ENCODE data around the gene FMO5.
"Not testable (repeated sequence)": the region's sequence is repeated elsewhere in the genome, so short reads cannot be mapped to it uniquely, and the experiment has no call there.

FMO5 gene, protein sequence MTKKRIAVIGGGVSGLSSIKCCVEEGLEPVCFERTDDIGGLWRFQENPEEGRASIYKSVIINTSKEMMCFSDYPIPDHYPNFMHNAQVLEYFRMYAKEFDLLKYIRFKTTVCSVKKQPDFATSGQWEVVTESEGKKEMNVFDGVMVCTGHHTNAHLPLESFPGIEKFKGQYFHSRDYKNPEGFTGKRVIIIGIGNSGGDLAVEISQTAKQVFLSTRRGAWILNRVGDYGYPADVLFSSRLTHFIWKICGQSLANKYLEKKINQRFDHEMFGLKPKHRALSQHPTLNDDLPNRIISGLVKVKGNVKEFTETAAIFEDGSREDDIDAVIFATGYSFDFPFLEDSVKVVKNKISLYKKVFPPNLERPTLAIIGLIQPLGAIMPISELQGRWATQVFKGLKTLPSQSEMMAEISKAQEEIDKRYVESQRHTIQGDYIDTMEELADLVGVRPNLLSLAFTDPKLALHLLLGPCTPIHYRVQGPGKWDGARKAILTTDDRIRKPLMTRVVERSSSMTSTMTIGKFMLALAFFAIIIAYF

DNA sequence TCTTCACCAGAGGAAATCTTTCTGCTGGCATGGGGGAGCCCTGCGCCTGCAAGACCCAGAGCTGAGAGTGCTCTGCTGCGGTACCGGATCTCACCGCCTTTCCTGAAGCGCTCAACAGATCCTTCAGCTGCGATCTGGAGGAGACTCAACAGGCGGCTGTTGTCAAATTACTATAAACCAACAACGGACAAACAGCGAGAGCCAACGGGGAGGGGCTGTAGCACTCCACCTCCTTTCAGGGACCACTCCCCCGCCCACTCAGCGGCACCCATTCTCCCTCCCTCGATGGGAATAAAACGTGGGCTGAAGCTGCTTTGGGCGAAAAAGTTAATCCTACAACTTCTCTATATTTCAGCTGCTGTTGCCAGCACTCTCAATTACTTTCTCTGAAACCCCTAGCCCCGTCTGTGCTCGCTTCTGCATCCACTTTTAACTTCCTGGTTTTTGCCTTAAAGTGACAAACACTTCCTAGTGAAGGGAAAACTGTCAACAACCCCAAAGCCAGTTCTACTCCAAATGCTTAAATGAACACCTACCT is at the start of gene FMO5:
FMO5 (minus strand) TSS at position 147 of the 538 bp plus-strand sequence. CDS start 310 bp downstream, outside the sequence.
- DNase-seq = peak; percentile 47

DNA sequence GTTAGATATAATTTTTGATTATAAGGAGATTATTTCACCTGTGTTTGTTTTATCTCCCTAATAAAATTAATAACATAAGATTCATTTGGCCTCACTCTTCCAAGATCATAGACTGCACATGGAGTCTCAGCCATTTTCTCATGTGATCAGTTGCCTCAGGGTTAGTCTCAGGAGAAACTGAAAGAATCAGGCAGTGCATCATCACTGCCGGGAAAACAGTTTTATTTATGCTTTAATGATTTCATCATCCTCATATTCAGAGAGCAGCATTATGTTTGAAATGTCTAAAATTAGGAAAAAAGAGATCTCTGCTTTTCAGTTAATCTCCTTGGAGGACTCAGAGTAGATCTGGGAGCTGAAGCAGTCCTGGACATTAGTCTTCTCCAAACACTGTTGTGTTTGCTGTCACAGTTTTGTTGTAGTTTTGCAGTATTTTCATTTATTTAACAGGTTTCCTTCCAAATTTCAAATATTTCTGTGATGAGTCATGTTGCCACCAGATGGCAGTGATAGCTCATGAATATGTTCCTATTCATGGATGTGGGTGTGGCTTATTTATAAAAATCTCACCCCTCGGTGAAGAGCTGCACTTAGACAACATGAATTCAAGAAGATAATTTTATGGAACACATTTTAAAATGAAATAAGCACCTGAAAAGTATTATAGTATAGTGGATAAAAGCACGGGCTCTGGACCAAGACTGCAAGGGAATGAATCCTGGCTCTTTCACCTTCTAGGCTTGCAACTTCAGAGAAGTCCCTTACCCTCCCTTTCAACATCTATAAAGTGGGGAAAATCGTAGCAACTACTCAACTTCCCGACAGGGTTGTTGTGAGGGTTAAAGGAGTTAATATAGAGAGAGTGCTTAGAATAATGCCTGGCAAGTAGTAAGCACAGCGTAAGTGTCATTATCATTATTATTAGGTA is 48.5 kb upstream of the FMO5 start:
- DNase-seq = peak; percentile 6

DNA sequence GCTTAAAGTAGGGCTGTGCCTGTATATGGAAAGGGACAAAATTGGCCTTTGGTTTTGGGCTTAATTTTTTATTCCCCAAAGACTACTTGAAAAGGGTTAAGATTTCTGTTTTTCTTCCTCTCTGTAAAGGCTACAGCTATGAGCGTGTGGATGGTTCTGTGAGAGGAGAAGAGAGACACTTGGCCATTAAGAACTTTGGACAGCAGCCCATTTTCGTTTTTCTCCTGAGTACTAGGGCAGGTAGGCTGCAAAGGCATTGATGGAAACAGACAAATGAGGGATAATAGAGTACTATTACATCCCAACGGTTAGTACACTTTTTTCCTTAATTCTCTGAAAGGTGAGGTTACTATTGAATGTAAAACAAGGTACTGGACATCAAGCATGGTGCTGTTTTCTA is 46.9 kb upstream of the FMO5 start:
- DNase-seq = no peak

DNA sequence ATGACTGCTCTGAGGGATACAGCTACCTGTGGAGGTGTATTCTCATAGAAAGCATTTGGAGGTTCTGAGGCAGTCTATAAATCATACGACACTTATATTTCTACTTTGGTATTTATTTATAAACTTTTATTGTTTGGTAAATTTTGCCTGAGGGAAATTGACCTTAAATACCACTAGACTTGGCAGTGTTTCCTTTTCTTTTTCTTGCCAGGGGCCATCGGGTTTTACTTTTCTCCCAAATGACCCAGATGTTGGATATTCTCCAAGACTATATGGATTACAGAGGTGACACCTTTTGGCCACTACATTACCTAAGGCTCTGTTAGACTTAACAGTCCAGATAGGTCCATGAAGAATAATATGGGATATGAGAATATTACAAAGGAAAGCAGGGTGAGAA is 45.6 kb upstream of the FMO5 start:
- DNase-seq = no peak

DNA sequence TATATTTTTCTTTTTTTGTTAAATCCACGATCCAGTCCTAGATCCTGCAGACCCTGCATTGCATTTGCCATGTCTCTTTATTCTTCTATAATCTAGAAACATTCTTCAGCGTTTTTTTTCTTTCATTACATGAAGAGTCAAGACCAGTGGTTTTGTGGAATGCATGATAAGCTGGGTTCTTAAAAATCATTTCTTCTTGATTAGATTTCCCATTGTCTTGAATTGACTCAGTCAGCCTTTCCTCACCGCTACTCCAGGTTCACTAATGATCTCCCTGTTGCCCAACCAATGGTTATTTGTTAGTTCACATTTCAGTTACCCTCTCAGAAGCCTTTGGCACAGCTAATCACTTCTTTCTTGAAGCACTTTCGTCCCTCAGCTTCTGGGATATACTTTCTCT is 42.6 kb upstream of the FMO5 start:
- DNase-seq = no peak

DNA sequence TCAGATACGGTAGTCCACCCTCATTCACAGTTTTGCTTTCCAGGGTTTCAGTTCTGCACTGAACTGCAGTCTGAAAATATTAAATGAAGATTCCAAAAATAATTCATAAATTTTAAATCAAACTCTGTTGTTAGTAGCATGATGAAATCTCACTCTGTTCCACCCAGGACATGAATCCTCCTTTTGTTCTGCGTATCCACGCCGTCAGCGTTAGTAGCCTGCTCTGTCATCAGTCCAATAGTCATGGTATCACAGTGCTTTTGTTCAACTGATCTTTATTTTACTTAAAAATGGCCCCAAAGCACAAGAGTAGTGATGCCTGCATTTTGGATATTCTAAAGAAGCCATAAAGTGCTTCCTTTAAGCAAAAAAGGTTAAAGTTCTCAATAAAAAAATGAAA is 41.2 kb upstream of the FMO5 start:
- no peak for DNase-seq

DNA sequence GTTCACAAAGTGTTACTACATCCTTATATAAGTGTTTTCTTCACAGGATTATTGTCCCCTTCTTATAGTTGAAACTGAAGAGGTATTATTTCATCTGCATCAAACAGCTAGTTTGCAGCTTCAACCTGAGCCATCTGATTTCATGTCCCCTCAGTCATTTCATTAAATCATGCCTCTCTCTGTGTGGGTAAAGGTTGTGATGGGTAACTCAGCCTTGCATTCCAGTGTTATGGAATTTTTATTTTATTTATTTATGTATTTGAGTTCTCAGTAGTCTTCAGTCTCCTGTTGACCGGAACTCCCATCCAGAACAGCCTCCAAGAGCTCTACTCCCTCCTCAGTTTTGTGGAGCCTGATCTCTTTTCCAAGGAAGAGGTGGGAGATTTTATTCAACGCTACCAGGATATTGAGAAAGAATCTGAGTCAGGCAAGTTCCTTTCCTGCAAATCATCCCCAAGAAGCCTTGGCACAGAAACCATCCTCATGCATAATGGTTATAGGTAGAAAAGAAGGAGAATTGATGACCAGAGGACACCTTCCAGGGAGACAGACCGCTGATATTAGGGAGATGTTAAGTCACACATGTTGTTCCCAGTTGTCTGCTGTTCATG is 39.1 kb upstream of the FMO5 start:
- DNase-seq = no peak

DNA sequence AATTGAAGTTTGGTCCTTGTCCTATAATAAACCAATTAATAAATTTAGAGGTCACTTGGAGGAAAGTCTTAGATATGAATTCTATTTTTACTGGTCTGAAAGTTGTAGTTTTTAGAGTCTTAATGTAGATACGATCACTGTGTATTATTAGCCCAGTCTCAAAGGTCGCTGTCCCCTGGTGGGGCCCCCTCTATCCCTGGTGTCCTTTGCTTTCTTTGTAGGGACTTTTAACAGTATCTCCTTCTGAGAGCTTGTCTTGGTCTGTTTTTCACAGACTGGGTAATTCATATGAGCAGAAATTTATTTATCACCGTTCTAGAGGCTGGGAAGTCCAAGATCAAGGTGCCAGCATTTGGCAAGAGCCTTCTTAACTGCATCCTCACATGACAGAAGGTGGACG is 35.8 kb upstream of the FMO5 start:
- DNase-seq = no peak

DNA sequence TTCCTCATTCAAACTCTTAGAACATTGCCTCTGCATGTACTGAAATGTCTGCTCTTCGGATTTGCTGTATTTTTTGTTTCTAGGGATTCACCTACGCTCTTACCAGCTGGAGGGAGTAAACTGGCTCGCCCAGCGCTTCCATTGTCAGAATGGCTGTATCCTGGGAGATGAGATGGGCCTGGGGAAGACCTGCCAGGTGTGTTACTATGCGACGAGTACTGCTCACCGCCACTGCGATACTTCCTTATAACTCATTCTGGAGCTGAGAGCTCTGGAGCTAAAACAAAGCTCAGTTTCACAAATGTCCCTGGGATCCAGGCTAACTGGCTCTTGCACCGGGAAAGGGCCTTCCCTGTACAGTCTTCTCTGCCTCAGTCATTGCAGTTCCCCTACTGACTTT is 27.4 kb upstream of the FMO5 start:
- no peak for DNase-seq

DNA sequence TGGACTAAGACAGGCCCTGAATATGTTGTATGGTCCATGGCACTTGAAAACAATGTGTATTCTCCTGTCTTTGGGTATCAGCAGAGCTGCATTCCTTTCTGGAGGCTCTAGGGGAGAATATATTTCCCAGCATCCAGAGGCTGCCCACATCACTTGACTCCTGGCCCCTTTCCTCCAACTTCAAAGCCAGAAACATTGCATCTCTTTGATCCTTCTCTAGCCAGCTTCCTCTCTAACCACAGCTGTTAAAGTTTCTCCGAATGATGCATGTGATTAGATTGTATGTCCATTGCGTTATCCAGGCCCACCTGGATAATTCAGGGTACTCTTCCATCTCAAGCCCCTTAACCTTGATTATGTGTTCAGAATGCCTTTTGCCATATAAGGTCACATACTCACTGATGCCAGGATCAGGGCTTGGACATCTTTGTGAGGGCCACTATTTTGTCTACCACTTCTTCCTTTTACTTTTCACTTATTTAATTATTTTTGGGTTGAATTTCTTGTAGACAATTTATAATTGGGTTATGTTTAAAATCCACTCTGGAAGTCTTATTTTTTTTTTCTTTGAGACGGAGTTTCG is 22.6 kb upstream of the FMO5 start:
- no peak for DNase-seq

DNA sequence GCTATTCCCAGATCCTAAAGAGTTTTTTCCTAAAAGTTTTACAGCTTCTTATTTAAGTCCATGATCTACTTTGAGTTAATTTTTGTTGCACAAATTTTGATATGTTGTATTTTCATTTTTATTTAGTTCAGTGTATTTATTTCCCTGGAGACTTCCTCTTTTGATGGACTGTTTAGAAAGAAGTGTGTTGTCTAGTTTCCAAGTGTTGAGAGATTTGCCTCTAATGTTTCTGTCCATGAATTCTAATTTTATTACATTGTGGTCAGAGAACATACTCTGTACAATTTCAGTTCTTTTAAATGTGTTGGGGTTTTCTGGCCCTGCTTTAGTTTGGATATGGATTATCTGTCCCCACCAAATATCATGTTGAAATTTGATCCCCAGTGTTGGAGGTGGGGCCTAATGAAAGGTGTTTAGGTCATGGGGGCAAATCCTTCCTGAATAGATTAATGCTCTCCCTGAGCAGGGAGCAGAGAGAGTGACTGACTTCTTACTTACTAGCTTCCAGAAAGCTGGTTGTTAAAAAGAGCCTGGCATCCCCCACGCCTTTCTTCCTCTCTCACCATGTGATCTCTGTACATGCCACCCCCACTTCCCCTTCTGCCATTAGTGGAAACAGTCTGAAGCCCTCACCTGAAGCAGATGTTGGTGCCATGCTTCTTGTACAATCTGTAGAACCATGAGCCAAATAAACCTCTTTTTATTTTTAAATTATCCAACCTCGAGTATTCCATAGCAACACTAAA is 21.9 kb upstream of the FMO5 start:
- no peak for DNase-seq

DNA sequence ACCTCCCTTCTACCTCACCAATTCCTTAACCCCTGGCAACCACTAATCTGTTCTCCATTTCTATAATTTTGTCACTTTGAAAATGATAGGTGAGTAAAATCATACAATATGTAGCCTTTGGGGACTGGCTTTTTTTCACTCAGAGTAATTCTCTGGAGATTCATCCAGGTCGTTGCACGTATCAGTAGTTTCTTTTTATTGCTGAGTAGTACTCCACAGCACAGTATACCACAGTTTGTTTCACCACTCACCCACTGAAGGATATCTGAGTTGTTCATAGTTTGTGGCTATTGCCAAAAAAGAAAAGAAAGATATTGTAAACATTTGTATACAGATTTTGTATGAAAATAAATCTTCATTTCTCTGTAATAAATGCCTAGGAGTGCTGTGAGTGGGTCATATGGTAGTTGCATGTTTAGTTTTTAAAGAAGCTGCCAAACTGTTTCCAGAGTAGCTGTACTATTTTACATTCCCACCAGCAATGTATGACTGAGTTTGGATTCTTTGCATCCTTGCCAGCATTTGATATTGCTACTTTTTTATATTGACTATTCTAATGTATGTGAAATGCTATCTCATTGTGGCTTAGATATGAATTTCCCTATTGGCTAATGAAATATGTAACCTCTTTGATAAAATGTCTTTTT is 21.0 kb upstream of the FMO5 start:
- no peak for DNase-seq

DNA sequence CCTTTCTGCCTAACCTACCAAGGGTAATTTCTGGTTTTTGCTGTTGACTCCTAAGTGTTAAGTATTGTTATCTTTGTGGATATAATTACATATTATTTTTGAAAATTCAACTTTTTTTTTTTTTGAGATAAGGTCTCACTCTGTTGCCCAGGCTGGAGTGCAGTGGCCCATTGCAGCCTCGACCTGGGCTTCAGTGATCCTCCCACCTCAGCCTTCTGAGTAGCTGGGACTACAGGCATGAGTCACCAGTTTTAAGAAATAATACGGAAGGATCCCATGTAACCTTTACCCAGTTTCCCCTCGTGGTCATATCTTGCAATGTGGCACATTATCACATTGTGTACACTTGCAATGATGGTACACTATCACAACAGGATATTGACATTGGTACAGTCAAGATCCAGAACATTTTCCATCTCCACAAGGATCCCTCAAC is 20.5 kb upstream of the FMO5 start:
- DNase-seq = no peak

DNA sequence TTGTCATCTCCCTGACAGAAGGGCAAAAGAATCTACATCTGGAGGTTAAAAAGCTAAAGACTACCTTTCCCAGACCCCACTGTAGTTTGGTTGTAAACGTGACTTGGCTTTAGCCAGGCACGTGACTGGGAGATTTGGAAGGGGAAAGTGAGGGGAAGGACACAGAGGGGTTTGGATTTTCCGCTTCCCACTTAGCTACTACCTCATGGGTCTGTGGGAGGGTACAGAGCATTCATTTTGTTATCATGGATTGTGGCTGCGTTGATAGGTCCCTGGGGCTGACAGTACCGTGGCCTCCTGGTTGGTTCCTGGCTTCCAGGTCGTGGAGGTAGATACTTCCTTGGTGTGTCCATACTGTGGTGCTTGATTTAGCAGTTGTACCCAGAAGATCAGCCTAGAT is 20.0 kb upstream of the FMO5 start:
- no peak for DNase-seq

DNA sequence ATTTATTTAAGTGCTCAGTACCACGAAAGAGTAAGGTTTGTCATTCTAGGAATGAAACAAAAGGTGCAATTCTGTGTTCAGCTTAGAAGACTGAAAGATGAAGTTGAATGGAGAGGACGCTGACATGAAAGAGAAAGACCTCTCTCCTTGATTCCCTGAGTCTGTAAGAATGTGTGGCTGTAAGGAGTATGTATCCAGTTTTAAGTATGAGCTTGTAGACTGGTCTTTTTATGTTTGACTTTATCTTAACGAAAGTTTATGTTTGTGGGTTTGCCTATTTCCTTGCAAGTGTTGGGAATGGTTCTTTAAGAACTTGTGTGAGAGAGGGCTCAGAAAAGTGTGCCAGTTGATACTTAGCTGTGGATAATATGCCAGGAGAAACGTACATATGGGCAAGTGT is 18.7 kb upstream of the FMO5 start:
- no peak for DNase-seq

DNA sequence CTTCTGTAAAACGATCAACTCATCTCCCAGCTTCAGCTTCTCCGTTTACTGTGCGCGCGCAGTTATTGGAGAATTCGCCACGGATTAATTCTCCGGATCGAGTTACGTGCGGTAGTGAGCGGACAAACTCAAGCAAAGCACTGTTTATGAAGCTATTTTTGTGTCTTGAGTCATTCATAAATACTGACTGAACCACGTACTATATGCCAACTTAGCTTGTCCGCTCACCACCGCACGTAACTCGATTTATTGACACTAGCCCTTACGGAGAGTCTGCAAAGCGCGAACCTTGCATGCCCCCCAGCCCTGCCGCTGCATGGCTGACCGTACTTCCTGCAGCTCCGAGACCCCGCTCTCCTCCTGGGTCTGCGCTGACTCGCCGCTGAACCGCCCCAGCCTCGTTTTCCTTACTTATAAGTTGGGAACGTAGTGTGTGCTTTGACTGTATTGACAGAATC is 18.1 kb upstream of the FMO5 start:
- DNase-seq = no peak

DNA sequence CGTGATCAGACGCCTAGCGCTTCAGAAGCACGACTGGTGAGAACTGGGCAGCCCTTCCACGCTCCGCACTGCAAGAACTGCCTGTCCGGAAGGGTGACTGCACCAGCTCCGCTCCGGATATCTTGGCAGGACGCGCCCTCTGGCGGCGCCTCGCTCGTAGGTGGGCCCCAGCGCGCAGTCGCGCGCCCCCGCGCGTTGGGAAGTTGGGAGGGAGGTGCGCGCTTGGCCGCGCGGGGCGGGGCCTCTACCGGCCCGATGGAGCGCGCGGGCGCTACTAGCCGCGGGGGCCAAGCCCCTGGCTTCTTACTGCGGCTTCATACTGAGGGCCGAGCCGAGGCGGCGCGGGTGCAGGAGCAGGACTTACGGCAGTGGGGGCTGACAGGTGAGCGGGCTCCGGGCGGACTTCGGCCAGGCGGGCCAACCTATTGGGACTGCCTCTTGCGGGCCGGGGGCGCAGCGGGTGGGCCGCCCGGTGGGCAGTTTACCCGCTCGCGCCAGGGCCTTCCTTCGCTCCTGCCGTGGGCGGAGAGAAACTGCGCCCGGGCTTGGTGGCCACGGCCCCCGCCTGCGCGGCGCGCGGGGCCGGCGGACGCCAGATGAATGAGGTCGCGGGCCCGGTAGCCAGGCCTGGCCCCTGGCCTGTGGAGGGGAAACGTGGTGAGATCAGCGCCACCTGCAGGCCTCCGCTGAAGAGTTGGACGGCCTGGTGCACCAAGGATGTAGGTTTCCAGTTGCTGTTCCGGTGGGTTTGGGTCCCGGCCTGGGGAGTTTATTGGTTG is 17.5 kb upstream of the FMO5 start, which contains the start of gene CHD1L:
CHD1L (plus strand) TSS at position 236 of the 779 bp plus-strand sequence; CDS start at position 256, 20 bp downstream.
- peak; percentile 96 for DNase-seq

DNA sequence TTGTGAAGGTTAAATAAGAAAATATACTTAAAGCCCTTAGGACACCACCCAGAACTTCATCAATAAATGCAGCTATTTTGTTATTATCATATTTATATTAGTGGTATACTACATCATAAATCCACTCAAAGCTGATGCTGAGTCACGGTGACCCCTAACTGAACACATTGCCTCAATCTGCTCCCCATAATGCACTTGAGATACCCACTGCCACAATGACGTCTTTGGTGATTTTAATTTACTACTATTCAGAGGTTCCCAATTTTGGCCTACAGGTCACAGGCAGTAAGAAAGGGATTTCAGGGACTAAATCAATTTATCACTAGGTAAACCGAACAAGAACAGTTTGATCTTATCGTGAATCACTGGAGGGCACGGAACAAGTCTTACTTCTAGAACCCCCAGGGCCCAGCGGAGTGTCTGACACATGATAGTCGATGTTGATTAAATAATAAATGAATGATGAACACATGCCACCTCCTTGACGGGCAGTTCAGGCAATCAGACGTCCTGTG is 16.9 kb upstream of the FMO5 start:
- DNase-seq = no peak

DNA sequence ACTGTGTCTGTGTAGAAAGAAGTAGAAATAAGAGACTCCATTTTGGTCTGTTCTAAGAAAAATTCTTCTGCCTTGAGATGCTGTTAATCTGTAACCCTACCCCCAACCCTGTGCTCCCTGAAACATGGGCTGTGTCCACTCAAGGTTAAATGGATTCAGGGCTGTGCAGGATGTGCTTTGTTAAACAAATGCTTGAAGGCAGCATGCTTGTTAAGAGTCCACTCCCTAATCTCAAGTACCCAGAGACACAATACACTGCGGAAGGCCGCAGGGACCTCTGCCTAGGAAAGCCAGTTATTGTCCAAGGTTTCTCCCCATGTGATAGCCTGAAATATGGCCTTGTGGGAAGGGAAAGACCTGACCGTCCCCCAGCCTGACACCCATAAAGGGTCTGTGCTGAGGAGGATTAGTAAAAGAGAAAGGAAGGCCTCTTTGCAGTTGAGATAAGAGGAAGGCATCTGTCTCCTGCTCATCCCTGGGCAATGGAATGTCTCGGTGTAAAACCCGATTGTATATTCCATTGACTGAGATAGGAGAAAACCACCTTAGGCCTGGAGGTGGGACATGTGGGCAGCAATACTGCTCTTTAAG is 15.1 kb upstream of the FMO5 start:
- not testable (repeated sequence) for DNase-seq

Measured in NCI-H2107 (cell line).